Fibroblast of lung (primary cell): ENCODE results near the gene RND3.

Experiments used
- EZH2 ChIP-seq: IDR thresholded peaks from 2 replicates; pipeline ENCODE4 v1.5.1; 2012; ENCODE audit warnings: low read length, control low read depth, mild to moderate bottlenecking; ENCODE audit errors: missing control alignments
- TF ChIP-seq, protein P1 (sequence below), 2 donors: IDR thresholded peaks in 1 of 2; conservative IDR thresholded peaks in 1 of 2; 1 replicate in 1 of 2; 2 replicates in 1 of 2; pipeline ENCODE4 v1.5.1; 2011 to 2012; ENCODE audit warnings: low read length in 2 of 2, control low read depth in 1 of 2, inconsistent platforms in 1 of 2, low read depth in 1 of 2, mild to moderate bottlenecking in 1 of 2

DNA sequence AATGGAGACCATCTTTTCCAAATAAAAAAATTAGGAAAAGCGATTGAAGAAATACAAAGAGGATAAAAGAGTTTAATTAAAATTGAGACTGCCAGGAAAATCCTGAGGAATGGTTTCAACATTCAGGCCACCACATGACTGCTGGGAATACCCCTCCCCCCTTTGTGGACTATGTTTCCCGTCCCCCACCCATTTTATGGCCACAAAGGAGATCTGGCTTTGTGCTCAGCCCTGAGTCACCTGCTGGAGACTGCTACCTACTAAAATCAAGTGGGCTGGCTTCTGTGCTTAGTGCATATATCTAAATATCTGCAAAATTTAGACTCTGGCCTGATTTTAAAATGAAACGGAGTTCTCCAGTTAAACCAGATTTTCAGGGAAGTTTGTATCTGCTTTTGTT is 10.1 kb downstream of the RND3 start:
- TF ChIP-seq, protein P1, sequence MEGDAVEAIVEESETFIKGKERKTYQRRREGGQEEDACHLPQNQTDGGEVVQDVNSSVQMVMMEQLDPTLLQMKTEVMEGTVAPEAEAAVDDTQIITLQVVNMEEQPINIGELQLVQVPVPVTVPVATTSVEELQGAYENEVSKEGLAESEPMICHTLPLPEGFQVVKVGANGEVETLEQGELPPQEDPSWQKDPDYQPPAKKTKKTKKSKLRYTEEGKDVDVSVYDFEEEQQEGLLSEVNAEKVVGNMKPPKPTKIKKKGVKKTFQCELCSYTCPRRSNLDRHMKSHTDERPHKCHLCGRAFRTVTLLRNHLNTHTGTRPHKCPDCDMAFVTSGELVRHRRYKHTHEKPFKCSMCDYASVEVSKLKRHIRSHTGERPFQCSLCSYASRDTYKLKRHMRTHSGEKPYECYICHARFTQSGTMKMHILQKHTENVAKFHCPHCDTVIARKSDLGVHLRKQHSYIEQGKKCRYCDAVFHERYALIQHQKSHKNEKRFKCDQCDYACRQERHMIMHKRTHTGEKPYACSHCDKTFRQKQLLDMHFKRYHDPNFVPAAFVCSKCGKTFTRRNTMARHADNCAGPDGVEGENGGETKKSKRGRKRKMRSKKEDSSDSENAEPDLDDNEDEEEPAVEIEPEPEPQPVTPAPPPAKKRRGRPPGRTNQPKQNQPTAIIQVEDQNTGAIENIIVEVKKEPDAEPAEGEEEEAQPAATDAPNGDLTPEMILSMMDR (conservative IDR thresholded peaks at IDR 0.05 in 1 of 2, IDR thresholded peaks at IDR 0.05 in 1 of 2; ENCODE audit: low read depth in 1 of 2, low read length in 2 of 2) = no peak
- TF ChIP-seq EZH2 = no peak
